Measurements from ENCODE around the gene COL18A1. TPM values are rescaled to one million over a fixed set of nuclear protein-coding genes. Genes with fewer than 3 reads are reported as not detected.

The COL18A1 gene
- polyA plus RNA-seq, 1 of the 3 experiments (the other 2 are of a cell fraction) = 118 TPM

DNA sequence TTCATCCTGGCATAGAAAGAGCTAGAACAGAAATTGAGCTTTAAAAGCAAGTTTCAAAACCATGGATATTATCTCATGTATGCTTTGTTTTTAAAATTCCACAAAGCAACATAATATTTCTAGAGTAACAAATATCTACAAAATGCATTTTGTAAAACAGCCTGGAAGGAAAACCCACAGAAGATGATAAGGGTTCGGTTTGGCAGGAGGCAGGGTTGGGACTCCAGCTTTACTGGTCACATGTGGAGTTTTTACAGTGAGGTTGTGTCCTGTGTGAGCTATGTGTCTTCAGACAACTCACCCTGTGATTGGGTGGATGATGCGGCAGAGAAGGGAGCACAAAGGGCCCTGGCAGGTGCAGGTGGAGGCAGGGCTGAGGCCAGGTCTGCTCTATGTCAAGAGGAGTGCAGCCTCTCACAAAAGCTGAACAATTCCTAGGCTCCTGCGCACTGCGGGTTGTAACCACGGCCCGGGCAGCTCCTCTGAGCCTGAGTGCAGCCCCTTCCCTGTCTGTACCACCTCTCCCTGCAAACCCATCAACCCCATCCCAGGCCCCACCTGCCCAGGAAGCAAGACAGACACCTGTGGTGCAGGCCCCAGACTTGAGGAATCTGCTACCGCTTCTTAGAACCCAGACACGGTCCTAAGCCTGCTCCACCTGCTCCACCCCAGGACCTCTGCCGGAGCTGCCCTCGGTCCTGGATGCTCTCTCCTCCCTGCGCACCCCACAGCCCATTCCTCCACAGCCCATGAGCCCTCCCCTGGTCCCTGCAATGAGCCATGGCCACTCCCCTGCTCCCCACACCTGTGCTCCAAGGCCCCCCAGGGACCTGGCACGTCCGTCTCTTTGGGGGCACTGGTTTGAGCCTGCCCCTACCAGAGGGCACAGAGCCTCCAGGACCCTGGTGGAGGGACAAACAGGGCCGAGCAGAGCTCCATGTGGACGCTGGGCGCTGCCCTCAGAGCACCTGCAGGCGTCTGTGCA is 2.8 kb upstream of the COL18A1 start (continued):
- no peak for TF ChIP-seq CTCF (IDR thresholded peaks at IDR 0.05)
- TF ChIP-seq, protein P1, sequence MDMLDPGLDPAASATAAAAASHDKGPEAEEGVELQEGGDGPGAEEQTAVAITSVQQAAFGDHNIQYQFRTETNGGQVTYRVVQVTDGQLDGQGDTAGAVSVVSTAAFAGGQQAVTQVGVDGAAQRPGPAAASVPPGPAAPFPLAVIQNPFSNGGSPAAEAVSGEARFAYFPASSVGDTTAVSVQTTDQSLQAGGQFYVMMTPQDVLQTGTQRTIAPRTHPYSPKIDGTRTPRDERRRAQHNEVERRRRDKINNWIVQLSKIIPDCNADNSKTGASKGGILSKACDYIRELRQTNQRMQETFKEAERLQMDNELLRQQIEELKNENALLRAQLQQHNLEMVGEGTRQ (IDR thresholded peaks at IDR 0.05; ENCODE audit: borderline replicate concordance, low read depth, low read length) = no peak
- TF ChIP-seq GATA2 (CRISPR knock-in tag; IDR thresholded peaks at IDR 0.05) = no peak
- TF ChIP-seq SIN3A (IDR thresholded peaks at IDR 0.05; ENCODE audit: borderline replicate concordance, low read depth, low read length) = no peak
- TF ChIP-seq, protein P2, sequence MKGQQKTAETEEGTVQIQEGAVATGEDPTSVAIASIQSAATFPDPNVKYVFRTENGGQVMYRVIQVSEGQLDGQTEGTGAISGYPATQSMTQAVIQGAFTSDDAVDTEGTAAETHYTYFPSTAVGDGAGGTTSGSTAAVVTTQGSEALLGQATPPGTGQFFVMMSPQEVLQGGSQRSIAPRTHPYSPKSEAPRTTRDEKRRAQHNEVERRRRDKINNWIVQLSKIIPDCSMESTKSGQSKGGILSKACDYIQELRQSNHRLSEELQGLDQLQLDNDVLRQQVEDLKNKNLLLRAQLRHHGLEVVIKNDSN (IDR thresholded peaks at IDR 0.05; ENCODE audit: borderline replicate concordance, low read depth) = no peak

- no peak overlapping the region for H3K4me2 ChIP-seq
- no peak overlapping the region for H3K27ac ChIP-seq (ENCODE audit: low read depth in 2 of 2, low read length in 1 of 2)
- peaks cover 21% of the 10 kb centered on the region for H4K20me1 ChIP-seq (ENCODE audit: insufficient read depth)
- no peaks in the 10 kb centered on the region for H3K27me3 ChIP-seq (ENCODE audit: insufficient read depth)
- ChIA-PET POLR2A (no interaction called here), CTCF (interaction anchor here (0.6 to 1.0 kb wide), 2 partner anchors 9 to 26 kb away, joined by 3 to 5 read pairs; no protein-coding TSS in a partner anchor)
- TF ChIP-seq MXI1 (IDR thresholded peaks at IDR 0.05; ENCODE audit: low read depth, low read length) (no peak), PBX3 (IDR thresholded peaks at IDR 0.05) (no peak), RXRA (IDR thresholded peaks at IDR 0.05; ENCODE audit: borderline replicate concordance, low read depth) (no peak), RFX5 (IDR thresholded peaks at IDR 0.05; ENCODE audit: low read length) (no peak), EP300 (IDR thresholded peaks at IDR 0.05; ENCODE audit: borderline replicate concordance in 1 of 2, low read depth in 1 of 2, low read length in 1 of 2) (no peak), NRF1 (IDR thresholded peaks at IDR 0.05; ENCODE audit: low read depth, low read length) (no peak), FOSL2 (IDR thresholded peaks at IDR 0.05; ENCODE audit: borderline replicate concordance, low read depth) (no peak), JUND (IDR thresholded peaks at IDR 0.05) (no peak), TEAD4 (IDR thresholded peaks at IDR 0.05; ENCODE audit: borderline replicate concordance, insufficient read depth) (no peak), RAD21 (IDR thresholded peaks at IDR 0.05; ENCODE audit: low read length) (no peak), RCOR1 (IDR thresholded peaks at IDR 0.05; ENCODE audit: low read length) (no peak)
- TF ChIP-seq, protein P3, sequence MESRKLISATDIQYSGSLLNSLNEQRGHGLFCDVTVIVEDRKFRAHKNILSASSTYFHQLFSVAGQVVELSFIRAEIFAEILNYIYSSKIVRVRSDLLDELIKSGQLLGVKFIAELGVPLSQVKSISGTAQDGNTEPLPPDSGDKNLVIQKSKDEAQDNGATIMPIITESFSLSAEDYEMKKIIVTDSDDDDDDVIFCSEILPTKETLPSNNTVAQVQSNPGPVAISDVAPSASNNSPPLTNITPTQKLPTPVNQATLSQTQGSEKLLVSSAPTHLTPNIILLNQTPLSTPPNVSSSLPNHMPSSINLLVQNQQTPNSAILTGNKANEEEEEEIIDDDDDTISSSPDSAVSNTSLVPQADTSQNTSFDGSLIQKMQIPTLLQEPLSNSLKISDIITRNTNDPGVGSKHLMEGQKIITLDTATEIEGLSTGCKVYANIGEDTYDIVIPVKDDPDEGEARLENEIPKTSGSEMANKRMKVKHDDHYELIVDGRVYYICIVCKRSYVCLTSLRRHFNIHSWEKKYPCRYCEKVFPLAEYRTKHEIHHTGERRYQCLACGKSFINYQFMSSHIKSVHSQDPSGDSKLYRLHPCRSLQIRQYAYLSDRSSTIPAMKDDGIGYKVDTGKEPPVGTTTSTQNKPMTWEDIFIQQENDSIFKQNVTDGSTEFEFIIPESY (IDR thresholded peaks at IDR 0.05; ENCODE audit: borderline replicate concordance, low read depth) = no peak
- peaks cover 6 to 23% of the 10 kb centered on the region in 2 experiments; a peak in 1 of 4 replicates for H3K4me1 ChIP-seq (ENCODE audit: control insufficient read depth in 1 of 2, insufficient read depth in 2 of 2, low read depth in 1 of 2, low read length in 1 of 2)
- H2AFZ ChIP-seq (ENCODE audit: low read depth) = no peak overlapping the region
- no peak overlapping the region for H3K4me3 ChIP-seq (ENCODE audit: low read depth in 2 of 2, low read length in 1 of 2)
- peaks cover 3 to 6% of the 10 kb centered on the region in 2 experiments for H3K36me3 ChIP-seq (replicated peaks in 1 of 2; ENCODE audit: control insufficient read depth in 1 of 2, insufficient read depth in 2 of 2, low read length in 1 of 2)
- DNase-seq = no peak
- H3K9me3 ChIP-seq = peaks cover 8% of the 10 kb centered on the region
- whole genome bisulfite sequencing (ENCODE audit: low lambda C conversion rate) = 95% methylated on average over 6 of the region's 7 CpGs
- no peaks in the 10 kb centered on the region for H3K9me2 ChIP-seq
- H3K79me2 ChIP-seq (ENCODE audit: insufficient read depth) = peaks cover 28% of the 10 kb centered on the region
- H3K9ac ChIP-seq = no peak overlapping the region
- peaks cover 5% of the 10 kb centered on the region for H3F3A ChIP-seq (replicated peaks; ENCODE audit: insufficient read depth)
Measured at GRCh38 chr21:45403133-45403824, 1.7 kb upstream of the COL18A1 start.
